Raji (cell line): ENCODE measurements around the gene FAM20C.

Source experiments
- POLR2A ChIP-seq: IDR thresholded peaks from 2 replicates; pipeline ENCODE4 v1.6.1; 2011; ENCODE audit warnings: low read depth, low read length, control low read depth; ENCODE audit not compliant: insufficient read depth

Gene FAM20C

GRCh38 chr7:231030-231857 lies 38.9 kb downstream of the FAM20C start:
- TF ChIP-seq POLR2A: no peak

GRCh38 chr7:231858-232246 lies 39.5 kb downstream of the FAM20C start:
- TF ChIP-seq POLR2A: no peak

- TF ChIP-seq POLR2A: no peak
These were observed 40.3 kb downstream of the FAM20C start for GRCh38 chr7:232410-233248.

GRCh38 chr7:233249-234035 lies 41.1 kb downstream of the FAM20C start:
- TF ChIP-seq POLR2A: no peak

- no peak for TF ChIP-seq POLR2A
These were observed 41.8 kb downstream of the FAM20C start for GRCh38 chr7:234051-234707.

- TF ChIP-seq POLR2A: no peak
These were observed 42.6 kb downstream of the FAM20C start for GRCh38 chr7:234708-235553.

GRCh38 chr7:235576-236395 lies 43.4 kb downstream of the FAM20C start:
- TF ChIP-seq POLR2A: no peak

GRCh38 chr7:236967-237366 lies 44.6 kb downstream of the FAM20C start:
- no peak for TF ChIP-seq POLR2A

GRCh38 chr7:237385-237784 lies 45.0 kb downstream of the FAM20C start:
- no peak for TF ChIP-seq POLR2A

- no peak for TF ChIP-seq POLR2A
These were observed 47.8 kb downstream of the FAM20C start for GRCh38 chr7:240146-240676.

GRCh38 chr7:240887-241421 lies 48.6 kb downstream of the FAM20C start:
- TF ChIP-seq POLR2A: no peak

GRCh38 chr7:241513-241912 lies 49.1 kb downstream of the FAM20C start:
- TF ChIP-seq POLR2A: no peak

GRCh38 chr7:244974-245373 lies 52.6 kb downstream of the FAM20C start:
- TF ChIP-seq POLR2A: no peak
